Gastroesophageal sphincter (tissue), 3 donors: ENCODE measurements around the gene ERO1A.

Source experiments
- EP300 ChIP-seq: sonication (generic); formaldehyde crosslinking; IDR thresholded peaks from one replicate; pipeline ENCODE4 v1.6.1; 2017; ENCODE audit warnings: antibody characterized with exemption, mild to moderate bottlenecking
- POLR2A ChIP-seq, 2 donors: fragments of 450-650 bp; IDR thresholded peaks; one replicate each; pipeline ENCODE4 v1.6.1; 2017; ENCODE audit warnings: antibody characterized with exemption in 2 of 2, mild to moderate bottlenecking in 2 of 2, moderate library complexity in 1 of 2
- POLR2AphosphoS5 ChIP-seq: sonication (generic); formaldehyde crosslinking; IDR thresholded peaks from one replicate; pipeline ENCODE4 v1.6.1; 2017; ENCODE audit warnings: antibody characterized with exemption
- TF ChIP-seq, protein P1 (sequence below), 4 experiments: fragments of 200-600 bp in 2 of 4; fragments of 450-650 bp in 2 of 4; sonication (generic) in 1 of 4; IDR thresholded peaks; one replicate each; pipeline ENCODE4 v1.5.1; 2017 to 2019; ENCODE audit warnings: antibody characterized with exemption in 4 of 4, mild to moderate bottlenecking in 2 of 4, moderate library complexity in 2 of 4

DNA sequence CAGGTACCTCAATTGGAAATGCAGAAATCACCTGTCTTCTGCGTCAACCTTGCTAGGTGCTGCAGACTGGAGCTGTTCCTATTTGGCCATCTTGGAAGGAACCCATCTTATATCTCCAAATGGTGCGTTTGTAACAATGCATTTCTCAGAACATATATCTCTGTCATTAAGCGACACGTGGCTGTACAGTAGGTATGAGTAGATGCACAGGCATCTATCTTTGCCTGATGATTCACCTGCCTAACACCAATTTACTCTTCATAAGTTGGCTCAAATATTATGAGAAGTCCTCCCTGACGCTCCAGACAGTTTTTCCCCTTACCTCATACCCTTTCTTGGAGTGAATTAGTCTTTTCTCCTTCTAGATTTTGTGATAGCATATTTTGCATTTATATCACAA is 98.5 kb downstream of the ERO1A start:
- TF ChIP-seq POLR2A (IDR thresholded peaks at IDR 0.05) (no peak), POLR2AphosphoS5 (no peak), EP300 (no peak)
- TF ChIP-seq, protein P1, sequence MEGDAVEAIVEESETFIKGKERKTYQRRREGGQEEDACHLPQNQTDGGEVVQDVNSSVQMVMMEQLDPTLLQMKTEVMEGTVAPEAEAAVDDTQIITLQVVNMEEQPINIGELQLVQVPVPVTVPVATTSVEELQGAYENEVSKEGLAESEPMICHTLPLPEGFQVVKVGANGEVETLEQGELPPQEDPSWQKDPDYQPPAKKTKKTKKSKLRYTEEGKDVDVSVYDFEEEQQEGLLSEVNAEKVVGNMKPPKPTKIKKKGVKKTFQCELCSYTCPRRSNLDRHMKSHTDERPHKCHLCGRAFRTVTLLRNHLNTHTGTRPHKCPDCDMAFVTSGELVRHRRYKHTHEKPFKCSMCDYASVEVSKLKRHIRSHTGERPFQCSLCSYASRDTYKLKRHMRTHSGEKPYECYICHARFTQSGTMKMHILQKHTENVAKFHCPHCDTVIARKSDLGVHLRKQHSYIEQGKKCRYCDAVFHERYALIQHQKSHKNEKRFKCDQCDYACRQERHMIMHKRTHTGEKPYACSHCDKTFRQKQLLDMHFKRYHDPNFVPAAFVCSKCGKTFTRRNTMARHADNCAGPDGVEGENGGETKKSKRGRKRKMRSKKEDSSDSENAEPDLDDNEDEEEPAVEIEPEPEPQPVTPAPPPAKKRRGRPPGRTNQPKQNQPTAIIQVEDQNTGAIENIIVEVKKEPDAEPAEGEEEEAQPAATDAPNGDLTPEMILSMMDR (IDR thresholded peaks at IDR 0.05): no peak
